HG03064 (cell line): ENCODE results near the gene KIAA1217.
A peak's percentile ranks its signal among the peaks of the same experiment; 100 is the strongest.

Experiments used
- ATAC-seq: cut with Tn5 transposase; IDR thresholded peaks from one replicate; pipeline ENCODE4 v1.9.1; 2021; ENCODE audit warnings: low read depth; ENCODE audit not compliant: unreplicated experiment

Gene KIAA1217

GRCh38 chr10:24207781-24208611 lies 942 bp upstream of the KIAA1217 start:
- no peak for ATAC-seq

GRCh38 chr10:24209432-24209771 lies 464 bp downstream of the KIAA1217 start:
- ATAC-seq, result no peak

GRCh38 chr10:24209946-24210491 lies 1.1 kb downstream of the KIAA1217 start:
- peak; percentile 48 for ATAC-seq

- no peak for ATAC-seq
Measured at GRCh38 chr10:24210501-24210900, 1.6 kb downstream of the KIAA1217 start.

- no peak for ATAC-seq
Measured at GRCh38 chr10:24213266-24213665, 4.3 kb downstream of the KIAA1217 start.

- ATAC-seq, result no peak
Measured at GRCh38 chr10:24213881-24214280, 4.9 kb downstream of the KIAA1217 start.

- ATAC-seq, result no peak
Measured at GRCh38 chr10:24214762-24215161, 5.8 kb downstream of the KIAA1217 start.

- no peak for ATAC-seq
Measured at GRCh38 chr10:24215196-24215595, 6.3 kb downstream of the KIAA1217 start.

- no peak for ATAC-seq
Measured at GRCh38 chr10:24215603-24216002, 6.7 kb downstream of the KIAA1217 start.

- no peak for ATAC-seq
Measured at GRCh38 chr10:24219963-24220362, 11.0 kb downstream of the KIAA1217 start.

- no peak for ATAC-seq
Measured at GRCh38 chr10:24223341-24223740, 14.4 kb downstream of the KIAA1217 start.

GRCh38 chr10:24223953-24224352 lies 15.0 kb downstream of the KIAA1217 start:
- no peak for ATAC-seq

- no peak for ATAC-seq
Measured at GRCh38 chr10:24228642-24229041, 19.7 kb downstream of the KIAA1217 start.

GRCh38 chr10:24229909-24230308 lies 21.0 kb downstream of the KIAA1217 start:
- no peak for ATAC-seq

- no peak for ATAC-seq
Measured at GRCh38 chr10:24231200-24231599, 22.3 kb downstream of the KIAA1217 start.

- ATAC-seq, result no peak
Measured at GRCh38 chr10:24234784-24235183, 25.8 kb downstream of the KIAA1217 start.

- ATAC-seq, result no peak
Measured at GRCh38 chr10:24235471-24235870, 26.5 kb downstream of the KIAA1217 start.

- ATAC-seq, result no peak
Measured at GRCh38 chr10:24237801-24238395, 29.0 kb downstream of the KIAA1217 start.

- ATAC-seq, result no peak
Measured at GRCh38 chr10:24238519-24239247, 29.7 kb downstream of the KIAA1217 start.

GRCh38 chr10:24239289-24240040 lies 30.5 kb downstream of the KIAA1217 start:
- ATAC-seq, result no peak
